Sigmoid colon (tissue), 7 donors: ENCODE results near the gene HPX. TPM values are rescaled to one million over a fixed set of nuclear protein-coding genes. Genes with fewer than 3 reads are reported as not detected.
"Not testable (repeated sequence)": the region's sequence is repeated elsewhere in the genome, so short reads cannot be mapped to it uniquely, and the experiment has no call there.

ENCODE experiments used
- DNase-seq: peaks from one replicate; pipeline ENCODE4 v3.0.0-alpha.2; 2019
- H3K27ac ChIP-seq, 4 donors: fragments of 200-600 bp; sonication (generic); one replicate each; pipeline ENCODE4 v1.5.1; 2016 to 2019; ENCODE audit warnings: mild to moderate bottlenecking in 1 of 4
- H3K27me3 ChIP-seq, 3 donors: fragments of 200-600 bp; sonication (generic); one replicate each; pipeline ENCODE4 v1.5.1; 2019; ENCODE audit warnings: mild to moderate bottlenecking in 1 of 3
- H3K36me3 ChIP-seq, 4 donors: fragments of 200-600 bp; sonication (generic); one replicate each; pipeline ENCODE4 v1.5.1; 2016 to 2019
- H3K4me1 ChIP-seq, 4 donors: fragments of 200-600 bp; sonication (generic); one replicate each; pipeline ENCODE4 v1.5.1; 2017 to 2019
- H3K4me3 ChIP-seq, 4 donors: fragments of 200-600 bp; sonication (generic); one replicate each; pipeline ENCODE4 v1.5.1; 2017 to 2019; ENCODE audit warnings: mild to moderate bottlenecking in 2 of 4, moderate library complexity in 1 of 4
- H3K9me3 ChIP-seq, 4 donors: fragments of 200-600 bp in 3 of 4; sonication (generic) in 3 of 4; one replicate each; pipeline versions ENCODE4 v1.5.1 to v1.6.1; 2013 to 2019
- EP300 ChIP-seq, 4 donors: sonication (generic); formaldehyde crosslinking; IDR thresholded peaks; one replicate each; pipeline ENCODE4 v1.6.1; 2017; ENCODE audit warnings: antibody characterized with exemption in 4 of 4
- POLR2A ChIP-seq, 2 donors: fragments of 450-650 bp; IDR thresholded peaks; one replicate each; pipeline ENCODE4 v1.6.1; 2016; ENCODE audit warnings: antibody characterized with exemption in 2 of 2, mild to moderate bottlenecking in 2 of 2, moderate library complexity in 2 of 2
- POLR2AphosphoS5 ChIP-seq, 4 donors: sonication (generic); formaldehyde crosslinking; IDR thresholded peaks; one replicate each; pipeline ENCODE4 v1.6.1; 2017; ENCODE audit warnings: antibody characterized with exemption in 4 of 4
- WGBS, 2 donors: extraction: QIAGEN DNeasy Blood & Tissue Kit; methylation state at CpG; one replicate each; pipeline ENCODE4 v1.1.7; 2013; 5-methylcytosine and 5-hydroxymethylcytosine counted together
- intact Hi-C: fragments of 100-400 bp; cut with DNase I; formaldehyde crosslinking; loops from one replicate; pipeline ENCODE4 v1.15.1; 2023
- polyA plus RNA-seq, 3 donors: library from polyadenylated mRNA; stranded (reverse); fragments of 200-250 nt; gene quantifications; one replicate each; pipeline ENCODE4 v1.2.3, GENCODE V29; 2013
- total RNA-seq, 4 donors: library from RNA; depleted of rRNA; stranded (reverse); fragments of >200 nt; gene quantifications; one replicate each; pipeline ENCODE4 v1.1.0, GENCODE V29; 2016
- TF ChIP-seq, protein P1 (sequence below), 4 experiments: fragments of 450-650 bp in 3 of 4; fragments of 200-600 bp in 1 of 4; IDR thresholded peaks; one replicate each; pipeline ENCODE4 v1.5.1; 2016 to 2019; ENCODE audit warnings: antibody characterized with exemption in 4 of 4, mild to moderate bottlenecking in 3 of 4, moderate library complexity in 2 of 4
- donor health status: healthy with polysubstance abuse.
- donor health status: Bipolar disorder and iron deficiency.
- donor health status: healthy.

Gene HPX
- total and polyA plus RNA-seq, 7 donors: 0.54 to 3.0 (median 1.3) TPM; not detected in 3

DNA sequence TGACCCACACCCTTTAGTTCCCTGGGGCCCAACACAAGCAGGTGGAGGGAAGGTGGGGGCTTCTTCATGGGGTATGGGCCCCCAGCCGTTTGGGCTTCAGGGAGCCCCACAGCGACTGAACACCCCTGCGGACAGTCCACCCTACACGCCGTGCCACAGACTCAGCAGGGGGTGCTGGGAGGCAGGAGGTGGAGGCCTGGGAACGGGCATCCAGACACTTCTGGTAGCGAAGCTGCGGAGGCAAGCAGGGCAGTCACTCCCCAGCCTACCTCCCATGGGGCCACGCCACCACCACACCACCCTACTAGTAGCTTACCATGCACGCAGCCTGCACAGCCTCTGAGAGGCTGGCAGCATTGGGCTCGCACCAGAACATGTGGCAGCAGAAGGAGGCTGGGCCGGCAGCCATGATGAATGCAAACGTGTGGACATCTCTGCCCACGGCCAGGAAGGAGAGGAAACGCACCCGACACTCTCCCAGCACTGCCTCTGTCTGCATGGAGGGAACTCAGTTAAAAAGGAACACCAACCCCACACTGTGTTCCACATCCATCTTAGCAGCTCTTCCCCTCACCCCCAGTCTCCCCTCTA, 45.2 kb downstream of the HPX start:
- Histone ChIP-seq H3K9me3 (no peaks in the 10 kb centered on the region), H3K4me1 (peaks cover 0 to 32% (median 27%) of the 10 kb centered on the region in 4 donors), H3K27ac (no peak overlapping the region), H3K36me3 (peaks cover 6 to 45% (median 14%) of the 10 kb centered on the region in 4 donors), H3K27me3 (no peaks in the 10 kb centered on the region), H3K4me3 (no peak overlapping the region)
- intact Hi-C loops: no loop called here
- 92 to 93% methylated on average over 16 of the region's 16 CpGs for WGBS, 2 donors
- no peak for TF ChIP-seq POLR2A (IDR thresholded peaks at IDR 0.05)
- no peak for TF ChIP-seq POLR2AphosphoS5 (IDR thresholded peaks at IDR 0.05)
- TF ChIP-seq EP300 (IDR thresholded peaks at IDR 0.05): no peak
- TF ChIP-seq, protein P1, sequence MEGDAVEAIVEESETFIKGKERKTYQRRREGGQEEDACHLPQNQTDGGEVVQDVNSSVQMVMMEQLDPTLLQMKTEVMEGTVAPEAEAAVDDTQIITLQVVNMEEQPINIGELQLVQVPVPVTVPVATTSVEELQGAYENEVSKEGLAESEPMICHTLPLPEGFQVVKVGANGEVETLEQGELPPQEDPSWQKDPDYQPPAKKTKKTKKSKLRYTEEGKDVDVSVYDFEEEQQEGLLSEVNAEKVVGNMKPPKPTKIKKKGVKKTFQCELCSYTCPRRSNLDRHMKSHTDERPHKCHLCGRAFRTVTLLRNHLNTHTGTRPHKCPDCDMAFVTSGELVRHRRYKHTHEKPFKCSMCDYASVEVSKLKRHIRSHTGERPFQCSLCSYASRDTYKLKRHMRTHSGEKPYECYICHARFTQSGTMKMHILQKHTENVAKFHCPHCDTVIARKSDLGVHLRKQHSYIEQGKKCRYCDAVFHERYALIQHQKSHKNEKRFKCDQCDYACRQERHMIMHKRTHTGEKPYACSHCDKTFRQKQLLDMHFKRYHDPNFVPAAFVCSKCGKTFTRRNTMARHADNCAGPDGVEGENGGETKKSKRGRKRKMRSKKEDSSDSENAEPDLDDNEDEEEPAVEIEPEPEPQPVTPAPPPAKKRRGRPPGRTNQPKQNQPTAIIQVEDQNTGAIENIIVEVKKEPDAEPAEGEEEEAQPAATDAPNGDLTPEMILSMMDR (IDR thresholded peaks at IDR 0.05): no peak
- DNase-seq: no peak

DNA sequence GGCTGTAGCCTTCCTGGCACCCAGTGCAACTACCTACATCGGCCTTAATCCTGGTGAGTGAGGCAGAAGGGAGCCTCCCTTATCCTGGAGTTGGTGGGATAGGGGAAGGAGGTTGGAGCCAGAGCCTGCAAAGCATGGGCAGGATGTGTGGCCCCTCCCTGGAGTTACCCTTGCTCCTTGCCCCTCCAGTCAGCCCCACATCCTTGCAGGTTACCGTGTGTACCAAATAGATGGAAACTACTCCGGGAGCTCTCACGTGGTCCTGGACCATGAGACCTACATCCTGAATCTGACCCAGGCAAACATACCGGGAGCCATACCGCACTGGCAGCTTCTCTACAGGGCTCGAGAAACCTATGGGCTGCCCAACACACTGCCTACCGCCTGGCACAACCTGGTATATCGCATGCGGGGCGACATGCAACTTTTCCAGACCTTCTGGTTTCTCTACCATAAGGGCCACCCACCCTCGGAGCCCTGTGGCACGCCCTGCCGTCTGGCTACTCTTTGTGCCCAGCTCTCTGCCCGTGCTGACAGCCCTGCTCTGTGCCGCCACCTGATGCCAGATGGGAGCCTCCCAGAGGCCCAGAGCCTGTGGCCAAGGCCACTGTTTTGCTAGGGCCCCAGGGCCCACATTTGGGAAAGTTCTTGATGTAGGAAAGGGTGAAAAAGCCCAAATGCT, 46.7 kb downstream of the HPX start:
- Histone ChIP-seq H3K4me1 (peaks cover 3 to 36% (median 33%) of the 10 kb centered on the region in 4 donors), H3K27ac (no peak overlapping the region), H3K36me3 (peaks cover 6 to 38% (median 11%) of the 10 kb centered on the region in 4 donors), H3K9me3 (no peaks in the 10 kb centered on the region), H3K4me3 (no peak overlapping the region), H3K27me3 (no peaks in the 10 kb centered on the region)
- 88 to 91% methylated on average over 16 of the region's 16 CpGs for WGBS, 2 donors
- TF ChIP-seq POLR2A (IDR thresholded peaks at IDR 0.05) (no peak), EP300 (IDR thresholded peaks at IDR 0.05) (no peak), POLR2AphosphoS5 (IDR thresholded peaks at IDR 0.05) (no peak)
- TF ChIP-seq, protein P1 (IDR thresholded peaks at IDR 0.05): no peak
- intact Hi-C loops: no loop called here
- no peak for DNase-seq

GRCh38 chr11:6392251-6392650, 48.5 kb downstream of the HPX start:
- H3K27ac ChIP-seq, H3K27me3 ChIP-seq, H3K9me3 ChIP-seq, H3K4me3 ChIP-seq, DNase-seq, intact Hi-C loops: not testable (repeated sequence)
- H3K4me1 ChIP-seq: peaks cover 3 to 23% (median 21%) of the 10 kb centered on the region in 4 donors
- WGBS, 2 donors: 93 to 96% methylated on average over 4 of the region's 4 CpGs
- H3K36me3 ChIP-seq: peaks cover 0 to 28% (median 11%) of the 10 kb centered on the region in 4 donors

- TF ChIP-seq, protein P1 (IDR thresholded peaks at IDR 0.05): no peak
- TF ChIP-seq EP300 (IDR thresholded peaks at IDR 0.05) (no peak), POLR2AphosphoS5 (IDR thresholded peaks at IDR 0.05) (no peak), POLR2A (IDR thresholded peaks at IDR 0.05) (no peak)
- DNase-seq: no peak
- Histone ChIP-seq H3K36me3 (peaks cover 0 to 28% (median 11%) of the 10 kb centered on the region in 4 donors), H3K27ac (peak overlapping the region in 3 of 4 donors; percentile 89 to 95 (median 91)), H3K4me1 (peaks cover 3 to 22% (median 17%) of the 10 kb centered on the region in 4 donors), H3K4me3 (peak overlapping the region in 2 of 4 donors; percentile 81 to 96), H3K9me3 (no peaks in the 10 kb centered on the region), H3K27me3 (no peaks in the 10 kb centered on the region)
- intact Hi-C loops: loop anchor here (2.0 kb wide), 1 partner anchor 27 kb away; the partner anchor contains the start of gene APBB1
- WGBS, 2 donors: 92 to 96% methylated on average over 18 of the region's 18 CpGs
Observed at GRCh38 chr11:6391537-6392134, 49.2 kb downstream of the HPX start.
